IPS-18c (cell line): Measurements from ENCODE around the gene EPB41L1.

Experiments used
- H3K4me3 ChIP-seq: 2 replicates; pipeline ENCODE4 v1.7.0; 2013; ENCODE audit warnings: low read depth, mild to moderate bottlenecking, low read length, moderate library complexity; ENCODE audit not compliant: insufficient read depth
- H3K9me3 ChIP-seq: one replicate; pipeline ENCODE4 v1.6.1; 2013; ENCODE audit warnings: mild to moderate bottlenecking, low read length, moderate library complexity; ENCODE audit not compliant: control insufficient read depth, insufficient read depth

The EPB41L1 gene

DNA sequence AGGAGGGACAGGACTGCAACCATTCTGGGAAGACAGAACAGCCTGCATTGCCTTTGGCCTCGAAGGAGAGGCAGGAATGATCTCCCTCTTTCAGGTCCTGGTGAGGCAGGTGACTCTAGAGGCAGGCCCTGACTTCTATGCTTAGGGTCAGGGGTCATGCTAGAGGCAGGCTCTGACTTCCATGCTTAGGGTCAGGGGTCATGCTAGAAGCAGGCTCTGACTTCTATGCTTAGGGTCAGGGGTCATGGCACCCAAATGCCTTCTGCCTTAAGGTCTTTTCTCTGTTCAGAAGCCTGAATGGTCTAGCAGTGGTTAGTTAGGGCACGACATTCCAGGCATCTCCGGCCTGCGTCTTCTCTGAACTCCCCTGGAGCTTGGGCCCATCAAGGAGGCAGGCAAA is 46.7 kb downstream of the EPB41L1 start:
- Histone ChIP-seq H3K9me3 (no peaks in the 10 kb centered on the region), H3K4me3 (no peak overlapping the region)

DNA sequence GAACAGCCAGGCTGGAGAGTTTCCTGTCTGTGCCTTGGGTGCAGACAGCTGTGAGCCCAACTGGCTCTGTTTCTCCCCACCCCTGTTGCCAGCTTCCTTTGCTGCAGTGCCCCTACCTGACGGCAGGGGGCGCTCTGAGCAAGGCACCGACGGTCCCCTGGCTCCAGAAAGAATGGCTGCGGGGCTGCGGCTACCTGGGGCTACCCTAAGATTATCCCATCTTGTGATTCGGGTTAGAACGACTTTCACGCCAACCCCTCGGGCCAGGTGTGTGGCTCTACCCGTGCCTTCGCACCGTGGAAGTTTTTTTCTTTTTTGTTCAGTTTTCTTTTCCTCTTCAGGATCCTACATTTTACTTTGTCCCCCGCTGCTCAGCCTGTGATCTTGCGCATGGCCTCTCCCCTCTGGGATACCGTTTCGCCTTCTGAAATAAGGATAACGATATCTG is 48.4 kb downstream of the EPB41L1 start:
- H3K4me3 ChIP-seq = no peak overlapping the region
- no peaks in the 10 kb centered on the region for H3K9me3 ChIP-seq

DNA sequence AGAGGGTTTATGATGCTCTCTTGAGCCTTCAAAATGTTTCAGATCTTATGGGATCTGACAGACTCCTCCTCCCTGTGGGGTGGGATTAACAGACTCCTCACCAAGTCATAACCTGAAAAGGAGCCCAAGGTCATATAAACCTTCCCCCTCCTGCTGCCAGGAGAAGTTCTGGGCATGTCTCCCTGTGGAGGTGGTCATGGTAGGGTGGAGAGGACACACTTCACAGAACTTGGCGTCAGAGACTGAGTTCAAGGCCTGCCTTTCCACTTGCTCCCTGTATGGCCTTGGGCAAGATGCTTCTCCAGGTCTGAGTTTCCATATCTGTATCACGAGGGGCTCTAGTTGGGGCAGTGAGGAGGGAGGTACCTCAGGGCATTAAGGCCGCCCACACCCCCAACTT is 49.3 kb downstream of the EPB41L1 start:
- Histone ChIP-seq H3K4me3 (no peak overlapping the region), H3K9me3 (no peaks in the 10 kb centered on the region)

DNA sequence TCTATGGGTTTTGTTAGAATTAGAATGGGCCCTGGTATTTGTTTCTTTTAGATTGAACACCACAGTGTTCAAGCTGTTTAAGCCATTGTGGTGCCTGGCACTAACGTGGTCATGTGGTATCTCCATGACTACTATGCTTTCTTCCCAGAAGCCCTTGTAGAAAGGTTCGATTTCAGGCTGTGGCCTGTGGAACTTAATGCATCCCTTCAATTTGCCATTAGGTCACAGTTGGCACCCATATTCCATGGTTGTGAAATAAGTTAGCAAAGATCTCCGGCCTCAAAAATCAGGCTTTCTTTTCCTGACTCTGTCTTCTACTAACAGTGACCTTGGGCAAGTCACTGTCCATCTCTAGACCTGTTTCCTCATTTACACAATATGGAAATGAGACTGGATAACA is 50.5 kb downstream of the EPB41L1 start:
- H3K4me3 ChIP-seq = no peak overlapping the region
- H3K9me3 ChIP-seq = no peaks in the 10 kb centered on the region

DNA sequence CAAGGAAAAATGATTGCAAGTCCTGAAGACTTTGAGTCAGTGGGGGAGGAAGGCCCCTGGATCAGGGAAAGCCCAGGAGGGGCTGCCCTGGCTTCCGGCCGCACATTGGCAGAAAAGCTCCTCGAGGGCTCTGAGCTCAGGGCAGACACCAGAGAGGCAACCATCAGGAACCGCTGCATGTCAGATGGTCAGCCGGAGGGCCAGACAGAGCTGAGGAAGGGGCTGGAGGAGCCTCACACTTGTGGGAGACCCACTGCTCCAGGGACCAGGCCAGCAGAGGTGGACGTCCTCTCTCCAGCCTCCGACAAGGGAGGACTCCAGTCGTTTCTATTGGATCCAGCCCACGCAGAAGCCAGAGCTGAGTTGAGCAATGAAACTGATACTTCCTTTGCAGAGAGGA is 51.5 kb downstream of the EPB41L1 start:
- H3K4me3 ChIP-seq = no peak overlapping the region
- H3K9me3 ChIP-seq = no peaks in the 10 kb centered on the region

DNA sequence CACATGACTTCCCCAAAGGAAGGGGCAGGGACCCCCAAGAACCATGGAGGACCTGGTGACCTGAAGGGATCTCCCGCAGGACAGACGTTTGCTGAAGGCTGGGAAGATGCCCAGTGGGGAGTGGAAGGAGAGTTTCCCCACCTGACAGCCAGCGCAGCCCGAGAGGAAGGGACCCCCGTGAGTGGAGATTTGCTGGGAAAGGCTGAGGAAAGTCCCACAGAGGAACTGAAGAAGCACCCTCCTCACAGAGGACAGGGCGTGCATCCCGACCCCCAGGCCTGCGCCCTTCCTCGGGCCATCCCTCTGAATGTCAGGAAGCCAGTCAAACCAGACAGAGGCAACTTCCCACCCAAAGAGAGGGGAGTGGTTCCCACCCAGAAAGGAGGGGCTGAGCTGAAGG is 52.1 kb downstream of the EPB41L1 start:
- H3K9me3 ChIP-seq = no peaks in the 10 kb centered on the region
- H3K4me3 ChIP-seq = no peak overlapping the region

DNA sequence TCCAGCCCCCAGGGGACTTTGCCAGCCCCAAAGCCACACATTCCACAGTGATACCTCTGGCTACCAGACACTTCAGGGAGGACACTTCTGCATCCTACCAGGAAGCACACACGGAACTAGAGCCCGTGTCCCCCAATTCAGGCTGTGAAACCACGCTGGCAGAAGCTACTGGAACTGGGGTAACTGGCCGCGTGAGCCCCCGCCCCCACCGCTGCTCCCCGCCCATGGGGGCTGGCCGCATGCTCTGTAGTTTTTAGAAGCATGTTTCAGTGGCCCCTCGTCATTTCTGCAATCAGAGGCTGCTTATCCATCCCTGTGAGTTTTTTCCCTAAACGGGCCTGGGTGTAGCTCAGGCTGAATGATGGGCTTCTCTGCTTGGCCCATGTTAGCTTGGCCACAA is 53.1 kb downstream of the EPB41L1 start:
- no peak overlapping the region for H3K4me3 ChIP-seq
- H3K9me3 ChIP-seq = no peaks in the 10 kb centered on the region

DNA sequence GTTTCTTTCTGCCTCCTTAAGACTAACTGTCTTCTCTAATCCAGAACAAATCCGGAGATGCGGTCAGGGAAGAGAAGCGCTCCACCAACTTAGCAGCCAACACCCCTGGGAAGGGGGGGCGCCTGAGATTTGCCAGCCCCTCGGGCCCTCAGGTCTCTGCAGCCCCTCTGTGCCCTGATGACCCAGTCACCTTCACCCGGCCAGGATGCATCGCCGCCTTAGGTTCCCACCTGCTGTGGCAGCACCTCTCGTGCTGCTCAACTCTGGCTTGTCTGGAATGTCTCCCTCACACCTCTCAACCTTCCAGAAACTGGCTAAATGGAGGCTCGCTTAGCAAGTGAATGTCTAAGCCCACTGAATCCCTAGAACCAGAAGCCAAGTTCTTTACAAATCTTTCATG is 53.7 kb downstream of the EPB41L1 start:
- no peak overlapping the region for H3K4me3 ChIP-seq
- no peaks in the 10 kb centered on the region for H3K9me3 ChIP-seq

DNA sequence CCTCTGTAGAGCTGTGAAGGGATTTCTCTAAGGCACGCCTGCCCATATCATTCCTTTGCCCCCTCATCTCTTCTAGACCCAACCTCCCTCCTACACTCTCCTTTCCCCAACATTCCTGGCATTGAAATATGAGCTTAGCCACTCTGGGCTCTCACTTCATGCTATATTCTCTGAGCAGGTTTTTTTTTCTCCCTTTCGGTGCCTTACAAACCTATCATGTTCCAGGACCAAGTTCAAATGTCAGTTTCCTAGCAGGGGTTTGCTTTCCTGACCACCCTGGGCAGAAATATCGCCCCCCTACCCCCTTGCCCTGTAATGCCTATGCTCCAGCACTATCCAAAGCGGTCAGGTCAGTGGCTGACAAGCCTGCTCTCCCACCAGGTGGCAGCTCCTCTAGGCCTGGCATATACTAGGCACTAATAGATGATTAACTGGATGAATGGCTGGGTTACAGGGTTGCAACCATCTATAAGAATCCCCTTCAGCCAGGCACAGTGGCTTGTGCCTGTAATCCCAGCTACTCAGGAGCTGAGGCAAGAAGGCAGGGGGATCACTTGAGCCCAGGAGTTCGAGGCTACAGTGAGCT is 56.0 kb downstream of the EPB41L1 start:
- Histone ChIP-seq H3K4me3 (no peak overlapping the region), H3K9me3 (no peaks in the 10 kb centered on the region)

DNA sequence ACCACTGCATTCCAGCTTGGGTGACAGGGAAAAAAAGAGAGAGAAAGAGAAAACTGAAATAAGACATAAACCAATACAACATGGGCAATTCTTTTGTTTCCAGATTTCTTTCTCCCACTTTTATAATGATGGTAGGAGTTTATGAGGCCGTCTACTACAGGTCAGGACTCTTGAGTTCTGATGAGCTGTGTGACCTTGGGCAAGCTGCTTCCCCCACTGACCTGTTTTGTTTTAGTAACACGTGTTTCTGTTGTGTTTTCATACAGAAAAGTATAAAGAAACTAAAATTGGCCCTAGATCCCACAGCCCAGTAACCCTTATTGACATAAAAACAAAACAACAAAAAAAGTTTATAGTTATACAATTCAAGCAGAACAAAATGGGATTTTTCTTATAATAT is 58.8 kb downstream of the EPB41L1 start:
- Histone ChIP-seq H3K9me3 (no peaks in the 10 kb centered on the region), H3K4me3 (no peak overlapping the region)

DNA sequence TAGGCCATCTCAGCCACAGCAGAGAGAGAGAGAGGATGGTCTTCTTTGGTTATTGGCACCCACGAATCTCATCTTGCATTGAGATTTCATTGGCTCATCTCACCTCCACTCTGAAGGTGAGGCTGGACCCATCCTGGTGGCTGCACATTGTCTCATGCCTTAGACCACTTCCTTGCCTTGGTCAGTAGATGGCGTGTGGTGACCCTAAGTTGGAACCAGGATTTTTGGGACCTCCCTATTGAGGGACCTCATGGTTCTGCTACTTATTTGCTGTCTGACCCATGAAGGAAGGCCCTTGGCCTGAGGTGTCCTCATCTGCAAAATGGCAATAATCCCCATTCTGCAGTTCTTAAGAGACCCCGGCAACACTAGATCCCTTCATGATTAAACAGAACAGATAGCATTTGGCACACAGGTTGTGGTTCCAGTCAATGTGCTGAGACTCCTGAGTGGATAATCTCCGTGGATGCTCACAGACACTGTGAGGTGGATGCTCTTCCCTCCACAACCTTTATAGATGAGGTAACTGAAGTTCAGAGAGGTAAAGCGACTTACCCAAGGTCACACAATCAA is 60.2 kb downstream of the EPB41L1 start:
- Histone ChIP-seq H3K9me3 (no peaks in the 10 kb centered on the region), H3K4me3 (no peak overlapping the region)

DNA sequence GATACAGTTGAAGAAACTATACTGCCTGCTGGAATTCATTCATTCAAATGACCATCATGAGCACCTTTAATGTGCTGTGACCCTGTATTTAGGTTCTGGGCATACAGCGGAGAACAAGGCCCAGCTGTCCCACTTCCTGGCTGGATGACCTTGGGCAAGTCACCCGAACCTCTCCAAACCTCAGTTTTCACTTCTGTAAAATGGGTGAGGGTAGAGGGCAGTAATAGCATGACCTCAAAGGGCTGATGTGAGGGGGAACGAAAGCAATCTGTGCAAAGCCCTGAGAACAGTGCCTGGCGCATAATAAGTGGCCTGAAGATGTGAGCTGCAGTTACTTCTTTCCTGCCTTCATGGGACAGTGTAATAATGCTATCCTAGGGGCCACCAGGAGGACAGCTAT is 61.2 kb downstream of the EPB41L1 start:
- Histone ChIP-seq H3K9me3 (no peaks in the 10 kb centered on the region), H3K4me3 (no peak overlapping the region)

DNA sequence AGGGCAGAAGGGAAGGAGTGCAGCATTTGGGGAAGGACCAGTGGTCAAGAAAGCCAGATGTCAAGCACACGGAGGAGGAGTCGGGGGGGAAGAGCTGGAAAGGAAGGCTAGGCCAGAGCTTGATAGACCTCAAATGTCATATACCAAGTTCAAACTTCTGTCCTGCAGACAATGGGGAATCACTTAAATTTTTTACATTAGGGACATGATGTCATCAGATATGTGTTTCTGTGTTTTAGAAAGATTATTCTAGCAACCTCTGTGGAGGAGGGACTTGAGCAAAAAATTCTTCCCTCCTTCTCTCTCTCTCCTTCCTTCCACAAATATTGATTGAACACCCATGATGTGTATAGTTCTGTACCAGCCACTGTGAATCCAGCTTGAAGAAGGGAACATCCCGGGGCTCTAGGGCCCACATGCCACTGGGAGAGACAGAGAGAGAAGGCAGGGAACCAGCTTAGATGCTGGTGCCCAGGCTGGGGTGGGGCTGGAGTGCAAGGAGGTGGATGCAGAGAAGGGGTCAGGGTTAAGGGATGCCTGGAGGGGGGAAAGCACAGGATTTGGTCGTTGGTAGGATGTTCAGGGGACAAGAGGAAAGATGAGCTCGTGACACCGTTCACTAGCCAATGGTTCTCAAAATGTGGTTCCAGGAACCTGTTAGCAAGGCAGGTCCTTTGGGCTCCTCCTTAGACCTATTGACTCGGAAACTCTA is 61.9 kb downstream of the EPB41L1 start:
- no peaks in the 10 kb centered on the region for H3K9me3 ChIP-seq
- H3K4me3 ChIP-seq = no peak overlapping the region

DNA sequence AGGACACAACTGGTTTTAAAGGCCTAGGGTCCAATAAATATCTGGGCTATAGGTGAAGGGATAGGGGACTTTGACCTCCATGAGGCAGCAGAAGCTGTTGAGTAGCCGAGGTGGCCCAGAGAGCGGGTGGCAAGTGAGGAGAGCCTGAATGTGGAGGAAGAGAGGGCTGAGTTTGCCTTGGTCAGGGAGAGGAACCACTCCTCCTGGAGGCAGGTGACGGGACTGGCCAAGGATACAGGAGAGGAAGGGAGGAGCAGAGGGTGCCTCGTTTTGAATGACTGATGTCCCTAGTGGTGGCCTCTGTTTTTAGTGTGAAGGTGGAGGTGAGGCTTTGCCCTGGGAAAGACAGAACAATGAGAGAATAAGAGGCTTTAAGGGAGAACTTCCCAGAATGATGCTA is 62.7 kb downstream of the EPB41L1 start:
- no peak overlapping the region for H3K4me3 ChIP-seq
- no peaks in the 10 kb centered on the region for H3K9me3 ChIP-seq

DNA sequence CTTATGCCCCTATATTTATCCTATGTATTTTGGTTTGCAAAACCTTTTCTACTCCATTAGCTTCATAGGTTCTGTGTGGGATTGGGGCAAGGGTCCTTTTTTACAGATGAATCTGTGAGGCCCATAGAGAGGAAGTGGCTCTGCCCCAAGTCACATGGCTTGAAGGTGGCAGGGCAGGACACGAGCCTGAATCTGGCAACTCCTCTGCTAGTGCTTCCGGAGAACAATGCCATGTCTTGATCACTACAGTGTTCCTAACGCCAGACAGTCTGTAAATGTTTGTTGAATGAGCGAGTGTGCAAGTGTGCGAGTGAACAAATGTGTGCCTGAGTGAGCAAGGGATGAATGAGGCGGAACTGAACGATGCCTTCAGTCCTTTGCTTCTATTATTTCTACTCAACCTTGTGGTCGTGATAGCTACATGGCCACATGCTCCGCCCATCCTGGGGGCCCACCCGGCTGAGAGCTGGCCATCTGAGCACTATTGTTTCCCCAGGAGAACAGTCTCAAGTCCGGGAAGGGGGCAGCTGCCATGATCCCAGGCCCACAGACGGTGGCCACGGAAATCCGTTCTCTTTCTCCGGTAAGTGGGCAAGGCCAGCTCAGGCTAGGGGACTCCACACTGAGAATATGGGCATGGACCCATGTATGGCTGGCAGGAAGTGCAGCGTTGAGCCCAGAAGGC is 64.0 kb downstream of the EPB41L1 start:
- Histone ChIP-seq H3K4me3 (no peak overlapping the region), H3K9me3 (no peaks in the 10 kb centered on the region)

DNA sequence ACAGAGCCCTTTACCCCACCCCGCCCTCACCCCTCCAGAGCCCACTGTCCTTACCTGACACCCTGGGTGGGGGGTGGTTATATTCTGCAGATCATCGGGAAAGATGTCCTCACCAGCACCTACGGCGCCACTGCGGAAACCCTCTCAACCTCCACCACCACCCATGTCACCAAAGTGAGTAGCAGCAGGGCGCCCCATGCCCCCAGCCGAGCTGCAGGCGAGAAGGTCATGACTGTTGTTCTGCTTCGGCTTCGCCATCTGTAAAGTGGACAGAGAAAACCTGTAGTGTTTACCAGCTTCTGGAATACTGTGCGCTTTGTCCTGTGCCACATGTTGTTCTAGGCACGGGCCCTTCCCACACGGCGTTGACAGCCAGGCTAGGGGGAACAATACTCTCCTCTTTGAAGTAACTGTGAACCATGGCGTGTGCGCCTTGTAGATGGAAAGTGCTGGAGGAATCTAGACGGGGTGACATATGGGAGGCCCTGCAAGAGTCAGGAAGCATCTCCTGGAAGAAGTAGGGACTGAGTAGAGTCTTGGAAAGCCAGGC is 65.2 kb downstream of the EPB41L1 start:
- Histone ChIP-seq H3K9me3 (no peaks in the 10 kb centered on the region), H3K4me3 (no peak overlapping the region)

DNA sequence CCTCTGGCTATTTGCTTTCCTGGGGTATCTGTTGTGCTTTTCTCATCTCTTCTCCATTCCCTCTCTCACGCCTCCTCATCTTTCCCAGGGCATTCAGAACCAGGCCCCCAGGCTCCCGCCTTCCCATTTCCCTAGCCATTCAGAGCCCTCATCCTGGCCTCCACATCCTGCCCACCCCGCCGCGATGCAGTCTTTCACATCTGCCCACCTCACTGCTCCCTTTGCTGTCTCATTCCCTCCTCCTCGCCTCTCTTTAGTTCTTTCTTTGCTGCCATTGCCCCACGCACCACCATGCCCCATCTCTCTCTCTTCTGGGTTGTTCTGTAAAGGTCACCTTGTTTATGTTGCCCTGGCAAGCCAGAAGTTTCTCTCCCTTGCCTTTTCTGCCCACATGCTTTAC is 71.1 kb downstream of the EPB41L1 start:
- Histone ChIP-seq H3K9me3 (no peaks in the 10 kb centered on the region), H3K4me3 (no peak overlapping the region)

DNA sequence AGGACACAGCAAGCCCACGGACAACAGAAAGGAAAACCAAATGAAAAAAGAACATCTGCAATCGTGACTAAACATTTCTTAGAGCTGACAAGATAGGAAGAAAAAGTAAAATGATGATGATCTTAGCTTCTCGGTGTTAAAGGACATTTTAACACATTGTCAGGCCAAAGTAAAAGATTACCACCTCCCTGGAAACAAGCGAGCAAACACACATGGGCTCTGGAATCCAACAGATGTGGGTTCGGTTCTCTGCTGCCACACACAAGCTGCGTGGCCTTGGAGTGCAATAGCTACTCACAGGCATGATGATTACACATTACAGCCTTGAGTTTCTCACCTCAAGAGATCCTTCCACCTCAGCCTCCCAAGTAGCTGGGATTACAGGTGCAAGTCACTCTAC is 74.2 kb downstream of the EPB41L1 start:
- Histone ChIP-seq H3K4me3 (no peak overlapping the region), H3K9me3 (no peaks in the 10 kb centered on the region)
